ENCODE data around the gene CDK12.
"Not testable (repeated sequence)": the region's sequence is repeated elsewhere in the genome, so short reads cannot be mapped to it uniquely, and the experiment has no call there.

The CDK12 gene

GRCh38 chr17:39541652-39542051 lies 80.4 kb downstream of the CDK12 start:
- Histone ChIP-seq H2AFZ (ENCODE audit: low read length) (no peak overlapping the region), H3K4me2 (ENCODE audit: low read length) (no peak overlapping the region), H3K36me3 (ENCODE audit: insufficient read depth, low read length) (no peaks in the 10 kb centered on the region), H3K9ac (ENCODE audit: low read length) (no peak overlapping the region), H3K27me3 (ENCODE audit: insufficient read depth, low read length) (no peaks in the 10 kb centered on the region), H3K9me3 (ENCODE audit: low read length) (no peaks in the 10 kb centered on the region), H3K4me3 (ENCODE audit: low read depth, low read length, poor library complexity, severe bottlenecking) (no peak overlapping the region), H3K27ac (ENCODE audit: low read depth, low read length, poor library complexity, severe bottlenecking) (no peak overlapping the region), H3F3A (ENCODE audit: insufficient read depth, low read length) (0 out of 2 replicates have a peak, but pooled peaks cover 3% of the 10 kb centered on the region), H3K79me2 (ENCODE audit: insufficient read depth, low read length) (no peaks in the 10 kb centered on the region), H3K4me1 (ENCODE audit: insufficient read depth, low read length, severe bottlenecking) (no peaks in the 10 kb centered on the region), H3K9me2 (ENCODE audit: low read depth, low read length) (no peaks in the 10 kb centered on the region), H4K20me1 (ENCODE audit: insufficient read depth, low read length) (no peaks in the 10 kb centered on the region)
- TF ChIP-seq CTCF (IDR thresholded peaks at IDR 0.05; ENCODE audit: low read length) (no peak), EZH2 (IDR thresholded peaks at IDR 0.05; ENCODE audit: borderline replicate concordance, low read length) (no peak)

GRCh38 chr17:39543176-39543575 lies 81.9 kb downstream of the CDK12 start:
- no peaks in the 10 kb centered on the region for H3K4me1 ChIP-seq (ENCODE audit: insufficient read depth, low read length, severe bottlenecking)
- H4K20me1 ChIP-seq (ENCODE audit: insufficient read depth, low read length): no peaks in the 10 kb centered on the region
- no peak overlapping the region for H3K4me3 ChIP-seq (ENCODE audit: low read depth, low read length, poor library complexity, severe bottlenecking)
- no peak overlapping the region for H3K4me2 ChIP-seq (ENCODE audit: low read length)
- H3K79me2 ChIP-seq (ENCODE audit: insufficient read depth, low read length): no peaks in the 10 kb centered on the region
- TF ChIP-seq EZH2 (IDR thresholded peaks at IDR 0.05; ENCODE audit: borderline replicate concordance, low read length): no peak
- no peak for TF ChIP-seq CTCF (IDR thresholded peaks at IDR 0.05; ENCODE audit: low read length)
- H3K36me3 ChIP-seq (ENCODE audit: insufficient read depth, low read length): peaks cover 3% of the 10 kb centered on the region; the same call in 1 of the 2 replicates
- no peak overlapping the region for H3K9ac ChIP-seq (ENCODE audit: low read length)
- H2AFZ ChIP-seq (ENCODE audit: low read length): no peak overlapping the region
- H3K9me2 ChIP-seq (ENCODE audit: low read depth, low read length): no peaks in the 10 kb centered on the region
- 0 out of 2 replicates have a peak, but pooled peaks cover 3% of the 10 kb centered on the region for H3F3A ChIP-seq (ENCODE audit: insufficient read depth, low read length)
- H3K27me3 ChIP-seq (ENCODE audit: insufficient read depth, low read length): no peaks in the 10 kb centered on the region
- H3K27ac ChIP-seq (ENCODE audit: low read depth, low read length, poor library complexity, severe bottlenecking): no peak overlapping the region
- H3K9me3 ChIP-seq (ENCODE audit: low read length): no peaks in the 10 kb centered on the region

GRCh38 chr17:39543664-39544063 lies 82.4 kb downstream of the CDK12 start:
- Histone ChIP-seq H3K4me1 (ENCODE audit: insufficient read depth, low read length, severe bottlenecking) (no peaks in the 10 kb centered on the region), H3K4me2 (ENCODE audit: low read length) (no peak overlapping the region), H3K36me3 (ENCODE audit: insufficient read depth, low read length) (peaks cover 3% of the 10 kb centered on the region; the same call in 1 of the 2 replicates), H3K4me3 (ENCODE audit: low read depth, low read length, poor library complexity, severe bottlenecking) (no peak overlapping the region), H3K27me3 (ENCODE audit: insufficient read depth, low read length) (no peaks in the 10 kb centered on the region), H2AFZ (ENCODE audit: low read length) (no peak overlapping the region), H3F3A (ENCODE audit: insufficient read depth, low read length) (0 out of 2 replicates have a peak, but pooled peaks cover 3% of the 10 kb centered on the region), H3K9me2 (ENCODE audit: low read depth, low read length) (no peaks in the 10 kb centered on the region), H3K9ac (ENCODE audit: low read length) (no peak overlapping the region), H4K20me1 (ENCODE audit: insufficient read depth, low read length) (no peaks in the 10 kb centered on the region), H3K79me2 (ENCODE audit: insufficient read depth, low read length) (no peaks in the 10 kb centered on the region), H3K27ac (ENCODE audit: low read depth, low read length, poor library complexity, severe bottlenecking) (no peak overlapping the region), H3K9me3 (ENCODE audit: low read length) (no peaks in the 10 kb centered on the region)
- TF ChIP-seq EZH2 (IDR thresholded peaks at IDR 0.05; ENCODE audit: borderline replicate concordance, low read length): no peak
- TF ChIP-seq CTCF (IDR thresholded peaks at IDR 0.05; ENCODE audit: low read length): no peak

GRCh38 chr17:39544361-39544760 lies 83.1 kb downstream of the CDK12 start:
- not testable (repeated sequence) for H3K4me2 ChIP-seq (ENCODE audit: low read length); H3F3A ChIP-seq (ENCODE audit: insufficient read depth, low read length); H3K9ac ChIP-seq (ENCODE audit: low read length); H3K4me3 ChIP-seq (ENCODE audit: low read depth, low read length, poor library complexity, severe bottlenecking); H3K36me3 ChIP-seq (ENCODE audit: insufficient read depth, low read length); H3K27me3 ChIP-seq (ENCODE audit: insufficient read depth, low read length); H3K27ac ChIP-seq (ENCODE audit: low read depth, low read length, poor library complexity, severe bottlenecking); H3K79me2 ChIP-seq (ENCODE audit: insufficient read depth, low read length); H3K4me1 ChIP-seq (ENCODE audit: insufficient read depth, low read length, severe bottlenecking); H3K9me3 ChIP-seq (ENCODE audit: low read length); H4K20me1 ChIP-seq (ENCODE audit: insufficient read depth, low read length); H3K9me2 ChIP-seq (ENCODE audit: low read depth, low read length); H2AFZ ChIP-seq (ENCODE audit: low read length)

Measured in OCI-LY1 (cell line).